ENCODE data around the gene ZNF135.
A peak's percentile ranks its signal among the peaks of the same experiment; 100 is the strongest.

The ZNF135 gene

GRCh38 chr19:58095328-58095727, 36.2 kb downstream of the ZNF135 start:
- no peak overlapping the region for H3K27ac ChIP-seq (ENCODE audit: low read depth, low read length)
- peaks cover under 1% of the 10 kb centered on the region; the same call in 1 of the 2 replicates for H3K36me3 ChIP-seq (ENCODE audit: control insufficient read depth, insufficient read depth, low read length)
- H3K27me3 ChIP-seq (ENCODE audit: control insufficient read depth, insufficient read depth, low read length), result no peaks in the 10 kb centered on the region
- H3K9ac ChIP-seq (ENCODE audit: low read length), result no peak overlapping the region
- peaks cover 47% of the 10 kb centered on the region for H3K9me3 ChIP-seq (ENCODE audit: control insufficient read depth, insufficient read depth, low read depth, low read length)
- H3K4me3 ChIP-seq (ENCODE audit: low read depth, low read length), result no peak overlapping the region
- peaks cover 4% of the 10 kb centered on the region; the same call in 1 of the 2 replicates for H3K4me1 ChIP-seq (ENCODE audit: control insufficient read depth, insufficient read depth, low read length)

DNA sequence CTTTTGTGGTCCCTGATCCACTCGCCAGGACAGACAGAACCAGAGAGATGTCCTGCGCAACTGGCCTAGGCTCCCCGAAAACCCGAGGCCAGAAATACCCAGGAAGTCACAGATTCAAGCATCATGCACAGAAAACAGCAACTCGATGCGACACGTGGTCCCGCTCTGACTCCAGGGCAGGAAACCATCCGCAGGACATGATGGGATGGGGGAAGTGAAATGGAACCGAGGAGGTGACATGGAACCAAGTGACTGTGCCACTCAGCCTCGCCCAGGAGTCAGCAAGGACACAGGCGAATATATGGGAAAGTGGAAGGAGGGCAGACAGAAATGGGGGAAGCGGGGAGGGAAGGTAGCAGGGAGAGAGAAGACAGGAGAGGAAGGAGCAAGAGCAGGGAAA, 37.8 kb downstream of the ZNF135 start:
- Histone ChIP-seq H3K9me3 (ENCODE audit: control insufficient read depth, insufficient read depth, low read depth, low read length) (peaks cover 53% of the 10 kb centered on the region), H3K27ac (ENCODE audit: low read depth, low read length) (no peak overlapping the region), H3K36me3 (ENCODE audit: control insufficient read depth, insufficient read depth, low read length) (no peaks in the 10 kb centered on the region), H3K4me3 (ENCODE audit: low read depth, low read length) (peak overlapping the region; percentile 92), H3K4me1 (ENCODE audit: control insufficient read depth, insufficient read depth, low read length) (peaks cover 4% of the 10 kb centered on the region; the same call in 1 of the 2 replicates), H3K27me3 (ENCODE audit: control insufficient read depth, insufficient read depth, low read length) (no peaks in the 10 kb centered on the region), H3K9ac (ENCODE audit: low read length) (no peak overlapping the region)

GRCh38 chr19:58097349-58097748, 38.3 kb downstream of the ZNF135 start:
- peaks cover 4% of the 10 kb centered on the region; the same call in 1 of the 2 replicates for H3K4me1 ChIP-seq (ENCODE audit: control insufficient read depth, insufficient read depth, low read length)
- no peak overlapping the region for H3K27ac ChIP-seq (ENCODE audit: low read depth, low read length)
- no peaks in the 10 kb centered on the region for H3K27me3 ChIP-seq (ENCODE audit: control insufficient read depth, insufficient read depth, low read length)
- H3K36me3 ChIP-seq (ENCODE audit: control insufficient read depth, insufficient read depth, low read length), result no peaks in the 10 kb centered on the region
- H3K9me3 ChIP-seq (ENCODE audit: control insufficient read depth, insufficient read depth, low read depth, low read length), result peaks cover 57% of the 10 kb centered on the region
- H3K9ac ChIP-seq (ENCODE audit: low read length), result no peak overlapping the region
- peak overlapping the region; percentile 92 for H3K4me3 ChIP-seq (ENCODE audit: low read depth, low read length)

GRCh38 chr19:58097781-58098681, 38.9 kb downstream of the ZNF135 start, which contains the start of gene ZSCAN18:
ZSCAN18 (minus strand) TSS chr19:58098231; CDS start chr19:58090267, 7,964 bp downstream.
- Histone ChIP-seq H3K9me3 (ENCODE audit: control insufficient read depth, insufficient read depth, low read depth, low read length) (peaks cover 62% of the 10 kb centered on the region), H3K9ac (ENCODE audit: low read length) (peak within 1 kb of the TSS; percentile 92), H3K36me3 (ENCODE audit: control insufficient read depth, insufficient read depth, low read length) (no peaks in the 10 kb centered on the region)

GRCh38 chr19:58098682-58098998, 39.6 kb downstream of the ZNF135 start:
- H3K27ac ChIP-seq (ENCODE audit: low read depth, low read length), result peak overlapping the region; percentile 90
- no peaks in the 10 kb centered on the region for H3K36me3 ChIP-seq (ENCODE audit: control insufficient read depth, insufficient read depth, low read length)
- H3K9me3 ChIP-seq (ENCODE audit: control insufficient read depth, insufficient read depth, low read depth, low read length), result peaks cover 62% of the 10 kb centered on the region
- H3K4me1 ChIP-seq (ENCODE audit: control insufficient read depth, insufficient read depth, low read length), result peaks cover 4% of the 10 kb centered on the region; the same call in 1 of the 2 replicates
- no peaks in the 10 kb centered on the region for H3K27me3 ChIP-seq (ENCODE audit: control insufficient read depth, insufficient read depth, low read length)
- peak overlapping the region; percentile 80 for H3K9ac ChIP-seq (ENCODE audit: low read length)
- H3K4me3 ChIP-seq (ENCODE audit: low read depth, low read length), result peak overlapping the region; percentile 60

More at GRCh38 chr19:58097781-58098681, 38.9 kb downstream of the ZNF135 start, which contains the start of gene ZSCAN18:
- H3K27me3 ChIP-seq (ENCODE audit: control insufficient read depth, insufficient read depth, low read length), result no peaks in the 10 kb centered on the region
- H3K4me3 ChIP-seq (ENCODE audit: low read depth, low read length), result peak within 1 kb of the TSS; percentile 92
- peaks cover 4% of the 10 kb centered on the region; the same call in 1 of the 2 replicates for H3K4me1 ChIP-seq (ENCODE audit: control insufficient read depth, insufficient read depth, low read length)
- peak within 1 kb of the TSS; percentile 90 for H3K27ac ChIP-seq (ENCODE audit: low read depth, low read length)

DNA sequence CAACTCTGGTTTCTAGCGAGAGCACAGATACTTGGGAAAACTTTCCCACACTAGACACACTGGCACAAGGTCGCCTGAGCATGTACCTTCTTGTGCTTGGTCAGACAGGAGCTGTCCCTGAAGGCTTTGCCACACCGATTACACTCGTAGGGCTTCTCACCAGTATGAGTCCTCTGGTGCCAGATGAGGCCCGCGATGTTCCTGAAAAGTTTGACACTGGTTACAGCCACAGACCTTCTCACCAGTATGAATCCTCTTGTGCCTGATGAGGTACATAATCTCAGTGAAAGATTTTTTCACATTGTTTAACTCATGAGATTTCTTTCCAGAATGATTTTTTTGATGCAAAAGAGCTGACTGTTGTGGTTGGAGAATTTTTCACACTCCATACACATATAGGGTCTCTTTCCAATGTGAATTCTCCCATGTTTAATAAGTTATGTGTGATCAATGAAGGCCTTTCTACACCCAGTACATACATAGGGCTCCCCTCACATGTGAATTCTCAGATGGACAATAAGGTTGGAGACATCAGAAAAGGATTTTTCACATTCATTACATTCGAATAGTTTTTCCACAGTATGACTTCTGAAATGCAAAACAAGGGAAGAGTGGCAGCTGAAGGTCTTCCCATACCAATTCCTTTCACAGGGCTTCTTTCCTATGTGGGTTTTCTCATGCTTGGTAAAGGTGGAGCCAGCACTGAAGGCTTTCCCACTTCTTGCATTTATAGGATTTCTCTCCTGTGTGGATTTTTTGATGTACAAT, 48.9 kb downstream of the ZNF135 start:
- Histone ChIP-seq H3K36me3 (ENCODE audit: control insufficient read depth, insufficient read depth, low read length) (no peaks in the 10 kb centered on the region), H3K27me3 (ENCODE audit: control insufficient read depth, insufficient read depth, low read length) (no peaks in the 10 kb centered on the region), H3K9ac (ENCODE audit: low read length) (no peak overlapping the region), H3K4me1 (ENCODE audit: control insufficient read depth, insufficient read depth, low read length) (no peaks in the 10 kb centered on the region), H3K27ac (ENCODE audit: low read depth, low read length) (no peak overlapping the region), H3K4me3 (ENCODE audit: low read depth, low read length) (no peak overlapping the region), H3K9me3 (ENCODE audit: control insufficient read depth, insufficient read depth, low read depth, low read length) (peaks cover 76% of the 10 kb centered on the region)

GRCh38 chr19:58108546-58108817, 49.4 kb downstream of the ZNF135 start:
- H3K9ac ChIP-seq (ENCODE audit: low read length), result no peak overlapping the region
- no peaks in the 10 kb centered on the region for H3K36me3 ChIP-seq (ENCODE audit: control insufficient read depth, insufficient read depth, low read length)
- no peaks in the 10 kb centered on the region for H3K27me3 ChIP-seq (ENCODE audit: control insufficient read depth, insufficient read depth, low read length)
- H3K27ac ChIP-seq (ENCODE audit: low read depth, low read length), result no peak overlapping the region
- peaks cover 75% of the 10 kb centered on the region for H3K9me3 ChIP-seq (ENCODE audit: control insufficient read depth, insufficient read depth, low read depth, low read length)
- no peak overlapping the region; the same call in 1 of the 2 replicates for H3K4me3 ChIP-seq (ENCODE audit: low read depth, low read length)
- no peaks in the 10 kb centered on the region for H3K4me1 ChIP-seq (ENCODE audit: control insufficient read depth, insufficient read depth, low read length)

DNA sequence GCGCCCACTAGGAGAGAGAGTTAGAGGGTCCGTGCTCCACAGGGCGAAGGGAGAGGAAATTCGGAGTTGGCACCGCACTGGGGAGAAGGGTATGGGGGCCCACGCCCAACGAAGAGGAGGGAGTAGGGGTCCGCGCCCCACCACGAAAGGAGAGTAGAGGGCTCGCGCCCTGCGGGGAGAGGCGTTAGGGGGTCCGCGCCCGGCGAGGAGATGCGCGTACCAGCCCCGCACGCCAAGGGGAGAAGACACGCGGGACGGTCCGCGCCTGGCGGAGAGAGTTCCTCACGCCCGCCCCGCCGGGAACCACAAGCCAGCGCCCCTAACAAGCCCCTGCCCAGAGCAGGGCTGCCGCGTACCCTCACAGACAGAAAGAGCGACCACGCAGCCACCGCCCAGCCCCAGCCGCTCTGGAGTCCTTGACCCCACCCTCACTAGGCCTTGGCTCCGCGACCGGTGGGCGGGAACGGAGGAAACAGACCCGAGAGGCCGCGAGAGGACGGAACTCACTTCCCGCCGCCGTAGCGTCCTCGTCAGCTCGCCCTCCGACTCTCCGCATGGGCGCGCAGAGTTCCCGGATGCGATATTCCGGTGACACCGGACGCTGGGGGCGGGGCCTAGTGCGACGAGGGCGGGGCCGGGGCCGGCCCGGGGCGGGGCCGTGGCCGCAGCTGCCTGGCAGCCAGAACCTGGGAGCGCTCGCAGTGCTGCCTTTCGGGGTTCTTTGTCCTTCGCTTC, 58.9 kb downstream of the ZNF135 start:
- no peak overlapping the region for H3K9ac ChIP-seq (ENCODE audit: low read length)

DNA sequence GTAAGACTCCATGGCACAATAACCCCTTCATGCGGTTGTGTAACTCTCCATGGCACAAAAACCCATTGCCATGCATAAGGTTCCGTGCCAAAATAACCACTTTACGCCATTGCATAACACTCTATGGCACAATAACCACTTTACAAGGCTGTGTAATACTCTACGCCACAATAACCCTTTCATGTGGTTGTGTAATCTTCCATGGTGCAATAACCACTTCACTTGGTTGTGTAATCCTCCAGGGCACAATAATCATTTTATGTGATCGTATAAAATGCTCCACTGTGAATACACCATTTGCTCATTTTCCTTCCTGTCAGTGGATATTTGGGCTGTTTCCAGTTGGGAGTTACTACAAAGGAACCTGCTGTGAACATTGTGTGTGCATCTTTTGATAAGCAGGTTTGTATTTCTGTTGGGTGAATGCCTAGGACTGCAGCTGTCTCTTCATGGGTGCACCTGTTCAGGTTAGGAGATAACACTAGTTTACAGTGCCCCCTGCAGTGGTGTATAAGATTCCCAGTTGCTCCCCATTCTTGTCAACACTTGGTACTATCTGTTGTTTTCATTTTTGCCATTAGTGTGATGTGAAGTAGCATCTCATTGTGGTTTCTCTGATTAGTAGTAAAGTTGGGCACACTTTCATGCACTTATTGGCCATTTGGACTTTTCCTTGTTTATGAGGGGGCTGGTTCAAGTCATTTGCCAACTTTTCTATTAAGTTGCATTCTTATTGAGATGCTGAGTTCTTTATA, 60.1 kb downstream of the ZNF135 start:
- Histone ChIP-seq H3K36me3 (ENCODE audit: control insufficient read depth, insufficient read depth, low read length) (no peaks in the 10 kb centered on the region), H3K4me3 (ENCODE audit: low read depth, low read length) (no peak overlapping the region; the same call in 1 of the 2 replicates), H3K9me3 (ENCODE audit: control insufficient read depth, insufficient read depth, low read depth, low read length) (peaks cover 85% of the 10 kb centered on the region), H3K9ac (ENCODE audit: low read length) (no peak overlapping the region), H3K27me3 (ENCODE audit: control insufficient read depth, insufficient read depth, low read length) (no peaks in the 10 kb centered on the region), H3K27ac (ENCODE audit: low read depth, low read length) (no peak overlapping the region), H3K4me1 (ENCODE audit: control insufficient read depth, insufficient read depth, low read length) (no peaks in the 10 kb centered on the region)

More for the DNA sequence above, 58.9 kb downstream of the ZNF135 start:
- Histone ChIP-seq H3K4me3 (ENCODE audit: low read depth, low read length) (no peak overlapping the region), H3K36me3 (ENCODE audit: control insufficient read depth, insufficient read depth, low read length) (no peaks in the 10 kb centered on the region), H3K9me3 (ENCODE audit: control insufficient read depth, insufficient read depth, low read depth, low read length) (peaks cover 83% of the 10 kb centered on the region), H3K27me3 (ENCODE audit: control insufficient read depth, insufficient read depth, low read length) (no peaks in the 10 kb centered on the region), H3K27ac (ENCODE audit: low read depth, low read length) (no peak overlapping the region), H3K4me1 (ENCODE audit: control insufficient read depth, insufficient read depth, low read length) (no peaks in the 10 kb centered on the region)

Measured in HUES6 (cell line).